ENCODE data around the gene ATP6V1B1.
"Not testable (repeated sequence)": the region's sequence is repeated elsewhere in the genome, so short reads cannot be mapped to it uniquely, and the experiment has no call there.

DNA sequence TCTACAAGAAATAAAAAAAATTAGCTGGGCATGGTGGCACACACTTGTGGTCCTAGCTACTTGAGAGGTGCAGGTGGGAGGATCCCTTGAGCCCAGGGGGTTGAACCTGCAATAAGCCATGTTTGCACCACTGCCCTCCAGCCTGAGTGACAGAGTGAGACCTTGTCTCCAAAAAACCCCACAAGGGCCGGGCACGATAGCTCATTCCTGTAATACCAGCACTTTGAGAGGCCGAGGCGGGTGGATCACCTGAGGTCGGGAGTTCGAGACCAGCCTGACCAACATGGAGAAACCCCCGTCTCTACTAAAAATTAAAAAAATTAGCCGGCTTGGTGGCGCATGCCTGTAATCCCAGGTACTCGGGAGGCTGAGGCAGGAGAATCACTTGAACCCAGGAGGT, 64.2 kb downstream of the ATP6V1B1 start:
- TF ChIP-seq, protein P1, sequence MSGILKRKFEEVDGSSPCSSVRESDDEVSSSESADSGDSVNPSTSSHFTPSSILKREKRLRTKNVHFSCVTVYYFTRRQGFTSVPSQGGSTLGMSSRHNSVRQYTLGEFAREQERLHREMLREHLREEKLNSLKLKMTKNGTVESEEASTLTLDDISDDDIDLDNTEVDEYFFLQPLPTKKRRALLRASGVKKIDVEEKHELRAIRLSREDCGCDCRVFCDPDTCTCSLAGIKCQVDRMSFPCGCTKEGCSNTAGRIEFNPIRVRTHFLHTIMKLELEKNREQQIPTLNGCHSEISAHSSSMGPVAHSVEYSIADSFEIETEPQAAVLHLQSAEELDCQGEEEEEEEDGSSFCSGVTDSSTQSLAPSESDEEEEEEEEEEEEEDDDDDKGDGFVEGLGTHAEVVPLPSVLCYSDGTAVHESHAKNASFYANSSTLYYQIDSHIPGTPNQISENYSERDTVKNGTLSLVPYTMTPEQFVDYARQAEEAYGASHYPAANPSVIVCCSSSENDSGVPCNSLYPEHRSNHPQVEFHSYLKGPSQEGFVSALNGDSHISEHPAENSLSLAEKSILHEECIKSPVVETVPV (CRISPR knock-in tag; IDR thresholded peaks at IDR 0.05), result not testable (repeated sequence)
- TF ChIP-seq RARB (CRISPR knock-in tag; IDR thresholded peaks at IDR 0.05); ZFP3 (CRISPR knock-in tag; IDR thresholded peaks at IDR 0.05); ZNF70 (CRISPR knock-in tag; IDR thresholded peaks at IDR 0.05); GLIS3 (CRISPR knock-in tag; IDR thresholded peaks at IDR 0.05); ARNTL (CRISPR knock-in tag; IDR thresholded peaks at IDR 0.05; ENCODE audit: borderline replicate concordance, low read depth); PPARA (CRISPR knock-in tag; IDR thresholded peaks at IDR 0.05; ENCODE audit: borderline replicate concordance); TOX (CRISPR knock-in tag; IDR thresholded peaks at IDR 0.05; ENCODE audit: borderline replicate concordance); ZNF565 (CRISPR knock-in tag; conservative IDR thresholded peaks at IDR 0.05; ENCODE audit: low read depth); ZFP30 (CRISPR knock-in tag; IDR thresholded peaks at IDR 0.05); ZC3H10 (CRISPR knock-in tag; IDR thresholded peaks at IDR 0.05); BACH2 (CRISPR knock-in tag; IDR thresholded peaks at IDR 0.05; ENCODE audit: borderline replicate concordance): not testable (repeated sequence)
- TF ChIP-seq, protein P2, sequence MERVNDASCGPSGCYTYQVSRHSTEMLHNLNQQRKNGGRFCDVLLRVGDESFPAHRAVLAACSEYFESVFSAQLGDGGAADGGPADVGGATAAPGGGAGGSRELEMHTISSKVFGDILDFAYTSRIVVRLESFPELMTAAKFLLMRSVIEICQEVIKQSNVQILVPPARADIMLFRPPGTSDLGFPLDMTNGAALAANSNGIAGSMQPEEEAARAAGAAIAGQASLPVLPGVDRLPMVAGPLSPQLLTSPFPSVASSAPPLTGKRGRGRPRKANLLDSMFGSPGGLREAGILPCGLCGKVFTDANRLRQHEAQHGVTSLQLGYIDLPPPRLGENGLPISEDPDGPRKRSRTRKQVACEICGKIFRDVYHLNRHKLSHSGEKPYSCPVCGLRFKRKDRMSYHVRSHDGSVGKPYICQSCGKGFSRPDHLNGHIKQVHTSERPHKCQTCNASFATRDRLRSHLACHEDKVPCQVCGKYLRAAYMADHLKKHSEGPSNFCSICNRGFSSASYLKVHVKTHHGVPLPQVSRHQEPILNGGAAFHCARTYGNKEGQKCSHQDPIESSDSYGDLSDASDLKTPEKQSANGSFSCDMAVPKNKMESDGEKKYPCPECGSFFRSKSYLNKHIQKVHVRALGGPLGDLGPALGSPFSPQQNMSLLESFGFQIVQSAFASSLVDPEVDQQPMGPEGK (CRISPR knock-in tag; IDR thresholded peaks at IDR 0.05; ENCODE audit: borderline replicate concordance), result not testable (repeated sequence)
- TF ChIP-seq, protein P3, sequence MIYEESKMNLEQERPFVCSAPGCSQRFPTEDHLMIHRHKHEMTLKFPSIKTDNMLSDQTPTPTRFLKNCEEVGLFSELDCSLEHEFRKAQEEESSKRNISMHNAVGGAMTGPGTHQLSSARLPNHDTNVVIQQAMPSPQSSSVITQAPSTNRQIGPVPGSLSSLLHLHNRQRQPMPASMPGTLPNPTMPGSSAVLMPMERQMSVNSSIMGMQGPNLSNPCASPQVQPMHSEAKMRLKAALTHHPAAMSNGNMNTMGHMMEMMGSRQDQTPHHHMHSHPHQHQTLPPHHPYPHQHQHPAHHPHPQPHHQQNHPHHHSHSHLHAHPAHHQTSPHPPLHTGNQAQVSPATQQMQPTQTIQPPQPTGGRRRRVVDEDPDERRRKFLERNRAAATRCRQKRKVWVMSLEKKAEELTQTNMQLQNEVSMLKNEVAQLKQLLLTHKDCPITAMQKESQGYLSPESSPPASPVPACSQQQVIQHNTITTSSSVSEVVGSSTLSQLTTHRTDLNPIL (CRISPR knock-in tag; IDR thresholded peaks at IDR 0.05; ENCODE audit: low read depth), result not testable (repeated sequence)
